Measurements from ENCODE around the gene DCST2.

DCST2 gene

DNA sequence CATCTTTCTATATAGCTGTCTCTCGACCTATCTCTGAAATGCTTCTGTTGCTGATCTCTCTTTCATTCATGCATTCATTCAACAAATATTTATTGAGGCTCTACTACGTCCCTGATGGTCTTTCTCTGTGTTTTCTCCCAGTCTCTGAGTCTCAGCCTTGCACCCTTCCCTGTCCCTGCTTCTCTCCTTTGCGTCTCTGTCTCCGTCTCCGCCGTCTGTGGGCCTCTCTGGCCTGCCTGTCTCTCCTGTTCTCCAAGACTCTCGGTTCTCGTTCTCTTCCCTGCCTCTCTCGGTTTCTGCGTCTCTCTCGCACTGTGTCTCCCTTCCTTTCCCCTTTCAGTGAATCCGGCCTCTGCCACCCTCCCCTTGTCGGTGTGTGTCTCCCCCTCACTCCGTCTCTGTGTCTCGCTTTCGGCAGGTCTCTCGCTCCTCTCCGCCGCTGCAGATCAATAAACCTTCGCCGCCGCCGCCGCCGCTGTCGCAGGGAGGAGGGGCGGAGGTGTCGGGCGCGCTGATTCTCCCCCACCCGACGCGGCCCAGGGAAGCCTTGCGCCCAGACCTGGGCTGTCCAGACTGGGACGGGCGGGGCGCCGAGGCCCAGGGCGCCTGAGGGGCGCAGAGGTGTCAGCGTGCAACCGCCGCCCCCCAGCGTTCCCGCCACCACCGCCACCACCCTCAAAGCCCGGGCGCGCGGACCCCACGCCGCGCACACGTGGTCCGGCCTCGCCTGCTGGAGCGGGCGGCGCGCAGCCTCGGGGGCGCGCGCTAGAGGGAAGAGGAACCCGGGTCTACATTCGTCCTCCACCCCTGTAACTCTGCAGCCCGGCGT, 48.1 kb upstream of the DCST2 start:
- H3K4me1 ChIP-seq (ENCODE audit: insufficient read depth, low read length) = peaks cover 57% of the 10 kb centered on the region
- H2AFZ ChIP-seq (ENCODE audit: low read depth, low read length) = no peak overlapping the region
- H3K79me2 ChIP-seq (ENCODE audit: insufficient read depth, low read length) = no peaks in the 10 kb centered on the region
- no peaks in the 10 kb centered on the region for H3K9me3 ChIP-seq (ENCODE audit: insufficient read depth, low read length, severe bottlenecking)
- ATAC-seq (ENCODE audit: insufficient read depth, low read depth) (no peak), DNase-seq (no peak)
- no peak overlapping the region for H3K27ac ChIP-seq (ENCODE audit: low read length)
- no peak overlapping the region for H3K4me3 ChIP-seq (ENCODE audit: low read depth in 1 of 2, low read length in 2 of 2)
- TF ChIP-seq, protein P1, sequence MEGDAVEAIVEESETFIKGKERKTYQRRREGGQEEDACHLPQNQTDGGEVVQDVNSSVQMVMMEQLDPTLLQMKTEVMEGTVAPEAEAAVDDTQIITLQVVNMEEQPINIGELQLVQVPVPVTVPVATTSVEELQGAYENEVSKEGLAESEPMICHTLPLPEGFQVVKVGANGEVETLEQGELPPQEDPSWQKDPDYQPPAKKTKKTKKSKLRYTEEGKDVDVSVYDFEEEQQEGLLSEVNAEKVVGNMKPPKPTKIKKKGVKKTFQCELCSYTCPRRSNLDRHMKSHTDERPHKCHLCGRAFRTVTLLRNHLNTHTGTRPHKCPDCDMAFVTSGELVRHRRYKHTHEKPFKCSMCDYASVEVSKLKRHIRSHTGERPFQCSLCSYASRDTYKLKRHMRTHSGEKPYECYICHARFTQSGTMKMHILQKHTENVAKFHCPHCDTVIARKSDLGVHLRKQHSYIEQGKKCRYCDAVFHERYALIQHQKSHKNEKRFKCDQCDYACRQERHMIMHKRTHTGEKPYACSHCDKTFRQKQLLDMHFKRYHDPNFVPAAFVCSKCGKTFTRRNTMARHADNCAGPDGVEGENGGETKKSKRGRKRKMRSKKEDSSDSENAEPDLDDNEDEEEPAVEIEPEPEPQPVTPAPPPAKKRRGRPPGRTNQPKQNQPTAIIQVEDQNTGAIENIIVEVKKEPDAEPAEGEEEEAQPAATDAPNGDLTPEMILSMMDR (IDR thresholded peaks at IDR 0.05; ENCODE audit: borderline replicate concordance, extremely low read depth, low read length, poor library complexity, severe bottlenecking) = no peak
- peak; percentile 53 for TF ChIP-seq EZH2 (IDR thresholded peaks at IDR 0.05; ENCODE audit: borderline replicate concordance, low read depth, low read length, severe bottlenecking)
- H3K27me3 ChIP-seq (ENCODE audit: insufficient read depth, low read length, poor library complexity) = peaks cover 68% of the 10 kb centered on the region
- peaks cover 2% of the 10 kb centered on the region; the same call in 1 of the 2 replicates for H3K36me3 ChIP-seq (ENCODE audit: insufficient read depth, low read length)
- H3K9ac ChIP-seq (ENCODE audit: low read depth, low read length) = no peak overlapping the region
- peaks cover 37% of the 10 kb centered on the region for H4K20me1 ChIP-seq (ENCODE audit: insufficient read depth, low read length)
- no peak overlapping the region for H3K4me2 ChIP-seq (ENCODE audit: insufficient read depth, low read length)

DNA sequence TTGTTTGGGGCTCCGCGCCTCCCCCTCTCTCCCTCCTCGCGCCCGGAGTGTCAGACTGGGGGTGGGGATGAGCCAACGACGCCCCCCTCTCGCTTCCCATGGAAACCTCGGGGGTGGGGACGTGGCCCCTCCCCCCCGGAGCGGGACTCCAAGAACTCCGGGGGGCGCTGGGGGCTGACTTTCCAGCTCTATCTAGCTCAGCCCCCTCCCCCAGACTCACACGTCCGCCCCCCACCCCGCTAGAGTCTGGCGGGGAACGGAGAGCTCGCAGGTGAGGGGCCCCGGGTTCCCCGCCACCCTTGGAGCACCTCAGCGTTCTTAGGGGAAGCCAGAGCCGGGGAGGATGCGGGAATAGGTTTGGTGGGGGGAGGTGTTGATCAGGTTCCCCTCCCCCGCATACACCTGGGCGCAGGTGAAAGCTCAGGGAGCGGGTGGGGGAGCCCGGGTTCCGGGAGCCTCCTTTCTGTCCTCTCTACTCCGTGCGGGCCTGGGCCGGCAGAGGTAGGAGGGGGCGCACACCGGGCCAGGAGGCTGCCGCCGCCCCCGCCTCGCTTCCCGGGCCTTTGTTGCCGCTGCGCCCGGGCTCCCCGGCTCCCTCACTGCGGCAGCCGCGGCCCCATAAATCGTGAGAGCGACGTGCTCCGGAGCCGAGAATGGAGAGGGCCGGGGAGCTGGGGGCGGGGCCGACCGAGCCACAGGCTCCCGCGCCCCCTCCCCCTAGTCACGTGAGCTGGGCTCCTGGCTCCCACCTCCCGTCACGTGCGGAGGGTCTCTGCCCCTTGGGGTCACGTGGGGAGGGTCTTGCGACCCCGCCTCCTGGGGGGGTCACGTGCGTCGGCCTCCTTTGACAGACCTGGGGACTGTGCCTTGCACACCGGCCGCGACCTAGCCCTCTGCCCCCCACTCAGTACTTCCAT, 47.0 kb upstream of the DCST2 start:
- DNase-seq (peak; percentile 54), ATAC-seq (ENCODE audit: insufficient read depth, low read depth) (no peak)
- Histone ChIP-seq H3K79me2 (ENCODE audit: insufficient read depth, low read length) (no peaks in the 10 kb centered on the region), H3K9me3 (ENCODE audit: insufficient read depth, low read length, severe bottlenecking) (no peaks in the 10 kb centered on the region), H4K20me1 (ENCODE audit: insufficient read depth, low read length) (peaks cover 40% of the 10 kb centered on the region), H3K4me3 (ENCODE audit: low read depth in 1 of 2, low read length in 2 of 2) (peak overlapping the region in 1 of 2 experiments; percentile 31; a peak in 2 of 4 replicates), H3K27ac (ENCODE audit: low read length) (no peak overlapping the region), H3K4me1 (ENCODE audit: insufficient read depth, low read length) (peaks cover 46% of the 10 kb centered on the region), H3K36me3 (ENCODE audit: insufficient read depth, low read length) (no peaks in the 10 kb centered on the region), H3K9ac (ENCODE audit: low read depth, low read length) (no peak overlapping the region; the same call in 1 of the 2 replicates), H3K27me3 (ENCODE audit: insufficient read depth, low read length, poor library complexity) (peaks cover 71% of the 10 kb centered on the region), H3K4me2 (ENCODE audit: insufficient read depth, low read length) (peak overlapping the region; percentile 56), H2AFZ (ENCODE audit: low read depth, low read length) (no peak overlapping the region; the same call in 1 of the 2 replicates)
- TF ChIP-seq, protein P1 (IDR thresholded peaks at IDR 0.05; ENCODE audit: borderline replicate concordance, extremely low read depth, low read length, poor library complexity, severe bottlenecking) = no peak
- TF ChIP-seq EZH2 (IDR thresholded peaks at IDR 0.05; ENCODE audit: borderline replicate concordance, low read depth, low read length, severe bottlenecking) = peak; percentile 40

DNA sequence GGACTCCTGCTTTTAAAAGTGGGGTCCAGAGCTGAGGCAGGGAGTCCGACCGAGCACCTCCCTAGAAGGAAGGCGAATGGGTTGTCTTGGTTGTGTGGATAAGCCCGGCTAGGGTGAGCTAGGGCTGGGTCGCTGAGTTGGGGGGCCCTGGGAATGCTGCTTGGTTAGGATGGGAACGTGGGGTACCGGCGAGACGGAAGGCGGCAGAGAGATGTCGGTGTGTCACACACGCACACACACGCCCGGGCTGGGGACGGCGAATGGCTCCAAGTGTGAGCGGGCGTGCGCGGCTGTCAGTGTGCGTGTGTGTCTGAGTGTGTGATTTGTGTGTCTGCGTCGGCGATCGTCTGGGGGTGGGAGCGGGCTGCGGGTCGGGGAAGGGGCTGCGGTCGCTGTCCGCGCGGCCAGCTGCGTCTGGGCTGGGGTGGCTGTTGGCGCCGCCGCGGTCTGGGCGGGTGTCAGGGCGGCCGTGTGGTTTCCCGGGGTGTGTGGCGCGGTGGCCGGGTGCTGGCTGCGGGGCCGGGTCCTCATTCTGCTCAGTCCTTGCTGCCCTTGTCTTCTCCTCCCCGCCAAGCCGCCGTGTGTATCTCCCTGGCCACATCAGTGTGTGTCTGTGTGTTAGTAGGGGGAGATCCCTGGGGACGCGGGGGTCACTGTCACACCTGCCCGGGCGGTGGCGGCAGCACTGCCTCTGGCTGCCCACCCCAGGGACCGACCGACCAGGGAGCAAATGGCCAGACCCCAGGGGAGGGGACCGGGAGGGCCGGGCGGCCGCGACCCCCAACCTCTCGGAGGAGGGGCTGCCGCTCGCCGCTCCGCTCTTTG, 46.1 kb upstream of the DCST2 start:
- H3K27me3 ChIP-seq (ENCODE audit: insufficient read depth, low read length, poor library complexity) = peaks cover 73% of the 10 kb centered on the region
- TF ChIP-seq, protein P1 (IDR thresholded peaks at IDR 0.05; ENCODE audit: borderline replicate concordance, extremely low read depth, low read length, poor library complexity, severe bottlenecking) = no peak
- no peak for TF ChIP-seq EZH2 (IDR thresholded peaks at IDR 0.05; ENCODE audit: borderline replicate concordance, low read depth, low read length, severe bottlenecking)
- H3K9me3 ChIP-seq (ENCODE audit: insufficient read depth, low read length, severe bottlenecking) = no peaks in the 10 kb centered on the region
- H3K27ac ChIP-seq (ENCODE audit: low read length) = no peak overlapping the region
- ATAC-seq (ENCODE audit: insufficient read depth, low read depth) (no peak), DNase-seq (no peak)
- peak overlapping the region; percentile 49; the same call in 1 of the 2 replicates for H3K9ac ChIP-seq (ENCODE audit: low read depth, low read length)
- H2AFZ ChIP-seq (ENCODE audit: low read depth, low read length) = no peak overlapping the region
- no peaks in the 10 kb centered on the region for H3K79me2 ChIP-seq (ENCODE audit: insufficient read depth, low read length)
- peak overlapping the region; percentile 67 for H3K4me2 ChIP-seq (ENCODE audit: insufficient read depth, low read length)
- peaks cover 40% of the 10 kb centered on the region for H4K20me1 ChIP-seq (ENCODE audit: insufficient read depth, low read length)
- H3K36me3 ChIP-seq (ENCODE audit: insufficient read depth, low read length) = no peaks in the 10 kb centered on the region
- H3K4me1 ChIP-seq (ENCODE audit: insufficient read depth, low read length) = peaks cover 43% of the 10 kb centered on the region
- H3K4me3 ChIP-seq (ENCODE audit: low read depth in 1 of 2, low read length in 2 of 2) = peak overlapping the region in 1 of 2 experiments; percentile 48; a peak in 2 of 4 replicates
